Skeletal muscle cell (primary cell): ENCODE measurements around the gene ADORA1.
A peak's percentile ranks its signal among the peaks of the same experiment; 100 is the strongest.

Source experiments
- DNase-seq: peaks from one replicate; pipeline ENCODE4 v3.0.0-alpha.2; 2010; ENCODE audit warnings: low read depth
- H3K4me3 ChIP-seq: 2 replicates; pipeline ENCODE4 v1.5.1; 2011; ENCODE audit warnings: low read depth, mild to moderate bottlenecking, control low read depth, low read length, moderate library complexity

The ADORA1 gene

DNA sequence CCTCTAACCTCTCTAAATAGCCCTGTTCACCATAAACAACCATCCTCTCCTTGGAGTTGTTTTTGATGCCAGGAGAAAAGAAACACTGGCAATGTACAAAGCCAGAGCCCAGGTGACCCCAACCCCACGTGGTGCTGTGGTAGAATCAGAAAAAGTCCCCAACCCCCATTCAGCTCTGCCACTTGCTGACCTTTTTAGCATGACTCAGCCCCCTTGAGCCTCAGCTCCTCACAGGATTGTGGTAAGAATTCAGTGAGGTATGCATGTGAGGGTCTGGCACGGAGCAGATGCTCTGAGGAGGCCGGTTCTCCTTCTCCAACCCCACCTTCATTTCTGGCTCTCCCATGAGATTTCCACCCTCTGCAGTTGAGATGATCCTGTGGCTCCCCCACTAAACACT lies 70.1 kb downstream of the ADORA1 start:
- H3K4me3 ChIP-seq, result no peak overlapping the region
- peak; percentile 80 for DNase-seq

DNA sequence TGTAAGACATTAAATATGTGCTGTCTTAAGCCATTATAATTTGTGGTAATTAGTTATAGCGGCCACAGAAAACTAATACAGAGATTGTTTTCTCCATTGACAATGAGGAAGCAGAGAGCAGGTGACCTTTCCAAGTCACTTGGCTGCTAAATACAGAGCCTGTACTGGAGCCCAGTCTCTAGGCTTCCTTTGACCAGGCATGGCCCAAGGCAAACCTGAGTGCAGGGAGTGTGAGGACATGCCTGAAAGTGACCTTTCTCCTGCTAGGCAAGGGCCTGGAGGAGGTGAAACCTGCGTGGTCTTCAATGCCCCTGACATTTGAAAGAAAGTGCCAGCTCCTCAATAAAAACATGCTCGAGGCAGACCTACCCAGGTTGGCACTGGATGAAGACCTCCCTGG lies 71.5 kb downstream of the ADORA1 start:
- DNase-seq, result no peak
- H3K4me3 ChIP-seq, result no peak overlapping the region

DNA sequence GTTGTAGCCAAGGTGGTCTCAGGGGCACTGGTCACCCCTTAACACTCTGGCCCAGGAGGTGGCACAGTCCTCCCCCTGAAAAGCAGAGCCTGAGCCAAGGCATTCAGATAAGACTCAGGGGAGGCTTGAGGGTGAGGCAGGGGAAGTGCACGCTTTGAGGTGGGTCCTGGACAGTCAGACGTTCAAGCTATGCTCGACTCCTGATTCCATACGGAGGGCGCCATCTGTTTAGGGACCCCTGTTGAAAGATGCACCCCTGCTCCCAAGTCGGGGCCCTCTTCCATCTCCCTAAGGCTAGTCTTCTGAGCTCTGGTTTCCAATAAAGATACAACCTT lies 71.9 kb downstream of the ADORA1 start:
- no peak for DNase-seq
- no peak overlapping the region for H3K4me3 ChIP-seq

DNA sequence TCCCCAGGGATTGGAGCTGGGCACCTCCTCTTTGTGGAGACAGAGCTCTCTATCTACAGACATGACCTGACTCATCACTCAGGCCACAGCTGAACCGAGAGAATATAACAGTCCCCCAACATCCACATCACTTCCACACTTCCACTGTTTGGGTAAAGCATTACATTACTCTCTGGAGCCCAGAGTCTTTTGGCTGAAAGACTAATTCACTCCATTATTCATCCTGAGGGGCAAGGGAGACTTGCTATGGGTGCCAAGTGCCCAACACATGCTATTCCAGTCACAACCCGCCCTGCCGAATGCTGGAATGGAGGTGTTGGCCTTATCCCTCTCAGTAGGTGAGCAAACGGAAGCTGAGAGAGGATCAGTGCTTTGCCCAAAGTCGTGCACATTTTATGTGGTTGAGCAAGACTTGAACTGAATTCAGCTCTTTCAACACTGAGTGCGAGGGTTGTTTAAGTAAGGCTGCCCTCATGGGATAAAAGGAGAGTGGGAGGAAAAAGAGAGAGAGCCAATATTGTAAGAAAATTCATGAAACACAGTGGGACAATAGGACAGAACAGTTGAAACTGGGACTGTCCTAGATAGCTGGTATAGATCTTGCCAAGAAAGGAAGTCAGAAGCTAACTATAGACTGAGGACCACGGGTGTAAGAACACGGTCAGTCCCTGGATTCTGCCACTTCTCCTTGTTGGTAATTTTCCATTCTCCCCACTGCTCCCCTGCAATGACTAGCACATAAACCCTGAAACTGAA lies 72.5 kb downstream of the ADORA1 start:
- no peak overlapping the region for H3K4me3 ChIP-seq
- DNase-seq, result peak; percentile 82

DNA sequence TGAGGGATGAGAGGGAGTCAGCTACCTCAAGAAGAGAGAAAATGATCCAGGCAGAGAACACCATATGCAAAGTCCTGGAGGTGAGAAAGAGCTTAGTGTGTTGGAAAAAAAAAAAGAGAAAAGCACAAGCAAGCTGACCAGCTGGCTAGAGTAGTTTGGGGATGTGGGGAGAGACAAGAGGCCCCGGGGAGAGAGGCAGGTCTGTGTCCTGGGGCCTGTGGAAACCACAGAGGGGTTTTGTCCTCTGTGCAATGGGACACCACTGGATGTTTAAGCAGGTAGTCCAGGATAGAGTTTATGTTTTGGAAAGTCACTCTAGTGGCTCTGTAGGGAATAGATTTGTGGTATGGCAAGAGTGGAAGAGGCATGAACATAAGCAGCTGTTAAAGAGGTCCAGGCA lies 73.4 kb downstream of the ADORA1 start:
- no peak for DNase-seq
- H3K4me3 ChIP-seq, result no peak overlapping the region

DNA sequence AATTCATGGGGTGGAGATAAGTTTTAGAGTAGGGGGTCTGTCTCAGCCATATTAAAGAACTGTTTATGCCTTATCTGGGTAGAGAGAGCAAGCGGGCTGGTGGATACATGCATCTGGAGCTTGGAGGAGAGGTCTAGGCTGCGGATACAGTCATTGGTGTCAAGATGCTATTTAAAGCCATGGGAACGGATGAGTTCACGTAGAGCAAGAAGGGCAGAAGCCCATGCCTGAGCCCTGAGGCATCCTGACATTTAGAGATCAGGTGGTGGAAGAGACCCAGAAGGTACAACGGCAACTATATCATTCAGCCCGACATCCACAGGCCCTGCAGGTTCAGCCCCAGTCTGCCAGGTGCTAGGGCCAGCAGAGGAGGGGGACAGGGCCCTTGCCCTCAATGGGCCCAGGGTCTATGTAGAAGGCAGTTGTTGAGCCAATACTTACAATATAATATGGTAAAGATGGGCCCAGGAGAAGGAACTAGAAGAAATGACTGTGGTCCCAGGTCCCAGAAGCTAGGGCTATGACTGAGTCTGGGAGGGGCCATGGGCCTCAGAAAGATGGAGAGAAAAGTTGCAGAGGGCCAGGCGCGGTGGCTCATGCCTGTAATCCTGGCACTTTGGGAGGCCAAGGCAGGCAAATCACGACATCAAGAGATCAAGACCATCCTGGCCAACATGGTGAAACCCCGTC lies 74.1 kb downstream of the ADORA1 start:
- H3K4me3 ChIP-seq, result no peak overlapping the region
- DNase-seq, result no peak

DNA sequence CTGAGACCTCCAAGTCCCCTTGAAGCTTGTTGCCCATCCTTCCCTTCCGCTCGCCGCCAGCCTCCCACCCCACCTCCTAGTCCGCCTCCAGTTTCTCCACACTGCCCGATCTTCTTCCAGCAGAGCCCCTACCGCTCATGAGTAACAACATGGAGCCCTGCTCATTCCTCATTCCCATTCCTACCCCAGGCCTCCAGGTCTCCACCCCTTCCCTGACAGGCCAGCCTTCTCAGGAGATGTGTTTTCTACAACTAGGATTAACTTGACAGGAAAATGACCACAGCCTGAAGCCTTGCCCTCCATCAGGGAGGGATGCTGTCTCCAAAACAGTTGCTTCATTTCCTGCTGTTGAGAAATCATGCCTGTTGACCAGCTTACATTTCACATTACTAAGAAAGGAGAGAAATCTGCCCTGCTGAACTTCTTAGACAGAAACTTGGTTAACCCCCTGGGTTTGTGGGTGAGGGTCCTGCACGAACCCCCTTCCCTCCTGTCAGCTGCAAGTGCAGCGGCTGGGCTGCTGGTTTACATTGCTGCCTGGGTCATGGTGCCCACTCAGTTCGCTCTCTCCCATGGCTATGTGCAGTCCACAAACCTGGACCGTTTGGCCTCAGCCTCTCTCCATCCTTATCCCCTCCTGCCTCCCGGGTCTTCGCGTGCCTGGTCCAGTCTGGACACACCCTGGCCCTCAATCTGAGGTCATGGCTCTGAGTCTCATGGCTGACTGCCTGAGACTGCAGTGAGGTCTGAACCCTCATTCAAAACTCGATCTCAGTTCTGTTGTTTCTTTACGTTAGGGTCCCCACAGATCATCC lies 75.1 kb downstream of the ADORA1 start:
- no peak overlapping the region for H3K4me3 ChIP-seq
- DNase-seq, result peak; percentile 83

DNA sequence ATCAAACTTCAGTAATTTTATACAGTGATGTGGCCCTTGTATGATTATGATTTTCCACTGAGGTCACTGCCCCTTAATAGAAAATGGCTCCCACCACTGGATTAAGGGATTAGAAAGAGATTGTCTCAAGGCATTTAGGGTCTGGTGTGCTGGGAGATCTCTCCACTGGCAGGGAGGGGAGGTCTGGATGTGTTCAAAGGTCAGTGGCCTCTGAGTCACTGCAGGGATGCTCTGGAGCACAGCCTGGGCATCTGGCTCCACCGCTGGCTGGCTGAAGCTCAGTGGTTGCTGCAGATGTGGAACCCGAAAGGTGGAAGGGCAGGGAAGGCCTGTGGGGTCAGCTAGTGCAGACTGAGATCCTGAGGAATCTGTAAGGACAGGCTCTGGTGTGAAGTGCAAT lies 77.2 kb downstream of the ADORA1 start:
- DNase-seq, result no peak
- no peak overlapping the region for H3K4me3 ChIP-seq

DNA sequence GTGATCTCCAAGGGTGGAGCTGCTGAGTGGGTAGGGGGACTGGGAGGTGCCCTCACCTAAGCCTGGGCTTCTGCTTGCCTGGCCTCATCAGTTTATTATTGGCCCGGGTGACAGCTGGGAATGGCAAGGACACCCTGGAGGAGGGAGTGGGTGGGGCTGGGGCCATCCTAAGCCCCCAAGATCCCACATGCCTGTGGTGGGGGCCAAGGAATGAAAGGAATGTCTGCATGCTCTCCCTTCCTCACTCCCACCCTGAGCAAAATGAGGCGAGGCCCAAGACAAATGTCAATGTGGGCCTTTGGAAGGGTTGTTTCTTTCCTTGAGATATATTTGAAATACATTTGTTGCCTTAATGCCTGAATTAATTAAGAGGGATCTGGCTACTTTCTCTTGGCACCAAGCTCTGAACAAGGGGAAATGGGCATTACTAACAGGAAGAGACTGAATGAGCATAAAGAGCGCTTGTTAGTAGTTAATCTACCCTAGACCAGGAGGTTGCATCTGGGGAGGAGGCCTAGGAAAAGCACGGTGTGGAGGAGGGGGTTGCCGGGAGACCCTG lies 78.7 kb downstream of the ADORA1 start:
- H3K4me3 ChIP-seq, result no peak overlapping the region
- DNase-seq, result peak; percentile 31

DNA sequence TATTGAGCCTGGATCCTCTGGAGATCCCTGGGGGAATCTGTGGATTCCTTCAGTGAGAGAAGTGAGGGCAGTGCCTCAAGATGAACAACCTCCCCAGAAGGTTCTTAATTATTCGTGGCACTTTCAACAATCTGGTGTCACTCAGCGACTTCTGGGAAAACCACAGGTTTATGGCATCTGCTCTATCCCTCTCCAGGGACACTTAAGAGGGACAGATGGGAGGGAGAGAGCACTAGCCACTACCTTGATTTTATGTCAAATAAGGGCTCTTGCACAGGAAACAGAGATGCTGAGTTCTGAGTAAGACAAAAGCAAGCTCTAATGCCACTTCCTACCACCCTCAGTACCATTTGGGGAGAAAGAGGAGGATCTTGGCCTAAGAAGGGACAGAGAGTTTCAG lies 80.2 kb downstream of the ADORA1 start:
- no peak overlapping the region for H3K4me3 ChIP-seq
- DNase-seq, result no peak

DNA sequence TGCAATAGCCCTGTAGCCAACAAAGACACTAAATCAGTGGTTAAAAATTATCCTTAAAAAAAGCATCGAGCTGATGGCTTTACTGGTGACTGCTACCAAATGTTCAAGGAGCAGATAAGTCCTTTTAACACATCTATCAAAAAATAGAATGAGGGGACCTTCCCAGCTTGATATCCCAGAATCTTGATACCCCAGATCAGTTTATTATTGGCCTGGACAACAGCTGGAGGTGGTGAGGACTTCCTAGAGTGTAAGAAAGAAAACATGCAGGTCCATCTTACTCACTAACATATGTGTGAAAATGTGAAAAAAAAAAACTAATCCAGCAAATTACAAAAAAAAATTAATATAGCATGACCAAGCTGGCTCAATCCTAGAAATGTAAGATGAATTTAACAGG lies 80.7 kb downstream of the ADORA1 start:
- H3K4me3 ChIP-seq, result no peak overlapping the region
- no peak for DNase-seq

DNA sequence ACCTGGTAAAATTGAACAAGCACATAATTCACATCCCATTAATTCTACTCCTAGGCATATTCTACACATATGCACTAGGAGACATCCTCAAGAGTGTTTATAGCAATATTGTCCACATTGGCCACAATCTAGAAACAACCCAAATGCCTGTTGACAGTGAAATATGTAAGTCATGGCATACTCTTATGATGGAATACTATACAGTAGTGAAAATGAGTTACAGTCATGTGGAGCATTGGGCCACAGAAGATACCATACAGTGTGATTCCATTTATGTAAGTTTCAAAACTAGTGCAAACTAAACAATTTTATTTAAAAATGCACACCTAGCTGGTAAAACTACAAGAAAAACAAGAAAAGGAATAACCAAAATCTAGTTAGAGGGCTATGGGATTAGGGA lies 82.8 kb downstream of the ADORA1 start:
- no peak for DNase-seq

DNA sequence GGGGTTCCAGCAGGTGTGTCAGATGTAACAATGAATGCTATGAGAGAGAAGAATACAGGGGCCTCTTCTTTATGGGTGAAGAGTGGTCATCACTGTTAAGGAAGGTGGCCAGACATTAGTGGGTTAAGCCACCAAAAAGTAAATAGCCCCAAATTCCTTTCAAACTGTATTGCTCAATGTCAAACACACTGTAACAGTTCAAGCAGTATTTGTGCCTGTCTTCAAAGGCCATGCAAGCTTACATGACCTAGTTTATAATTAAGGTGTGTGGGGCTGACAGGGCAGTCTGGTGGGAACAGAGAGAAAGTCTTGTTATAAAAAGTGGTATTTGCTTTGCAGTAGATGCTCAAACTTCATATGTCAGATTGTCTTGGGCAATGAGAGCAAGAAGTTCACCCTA lies 83.5 kb downstream of the ADORA1 start:
- no peak for DNase-seq
- no peak overlapping the region for H3K4me3 ChIP-seq

More for the DNA sequence above, 82.8 kb downstream of the ADORA1 start:
- no peak overlapping the region for H3K4me3 ChIP-seq

DNA sequence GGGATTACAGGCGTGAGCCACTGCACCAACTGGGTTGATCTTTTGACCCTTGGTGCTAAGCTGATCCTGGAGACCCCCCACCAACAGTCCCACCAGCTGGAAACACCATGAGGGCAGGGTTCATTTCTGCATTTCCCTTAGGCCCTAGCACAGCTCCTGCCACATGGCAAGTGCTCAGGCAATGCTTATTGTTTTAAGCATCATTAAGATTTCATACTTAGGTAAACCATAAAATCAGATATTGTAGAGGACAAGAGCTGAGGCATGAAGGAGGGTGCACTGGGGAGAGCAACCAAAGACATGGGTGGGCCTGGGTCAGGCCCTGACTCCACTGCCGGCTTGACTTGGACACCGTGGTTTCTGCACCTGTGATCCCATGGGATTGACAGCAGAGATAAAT lies 84.3 kb downstream of the ADORA1 start:
- no peak overlapping the region for H3K4me3 ChIP-seq
- DNase-seq, result no peak

DNA sequence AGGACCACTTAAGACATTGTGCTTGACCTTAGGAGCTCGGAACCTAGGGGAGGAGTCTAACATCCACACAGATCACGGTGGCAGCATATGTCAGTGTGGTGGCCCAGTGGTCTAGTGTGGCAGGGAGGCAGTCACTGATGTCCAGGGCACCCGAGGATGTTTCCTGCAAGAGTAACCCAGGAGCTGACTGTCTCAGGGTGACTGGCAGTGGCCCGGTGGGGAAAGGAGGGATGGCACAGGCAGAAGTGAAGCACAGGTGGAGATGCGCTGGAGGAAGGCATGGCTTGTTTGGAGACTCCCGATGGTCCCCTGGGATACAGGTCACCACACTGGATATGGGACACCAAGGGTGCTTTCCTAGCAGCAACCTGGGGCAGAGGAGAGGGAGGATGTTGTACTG lies 85.6 kb downstream of the ADORA1 start:
- H3K4me3 ChIP-seq, result no peak overlapping the region
- DNase-seq, result no peak

DNA sequence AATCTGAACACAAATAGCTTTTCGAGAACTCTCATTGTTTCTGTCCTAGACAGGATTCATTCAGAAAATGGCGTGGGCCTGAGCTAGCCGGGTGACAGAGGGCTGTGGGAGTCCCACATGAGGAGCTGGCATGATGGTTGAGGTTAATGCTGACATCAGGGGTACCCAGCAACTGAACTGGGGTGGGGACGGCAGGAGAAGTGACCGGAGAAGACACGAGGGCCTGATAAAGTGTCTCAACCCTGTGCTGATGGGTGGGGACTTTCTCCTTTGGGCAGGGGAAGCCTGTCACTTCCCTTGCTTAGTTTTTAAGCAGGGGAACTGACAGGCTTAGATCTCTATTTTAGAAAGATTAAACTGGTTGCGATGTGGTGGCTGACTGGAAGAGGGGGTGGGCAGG lies 87.3 kb downstream of the ADORA1 start:
- no peak for DNase-seq
- no peak overlapping the region for H3K4me3 ChIP-seq

DNA sequence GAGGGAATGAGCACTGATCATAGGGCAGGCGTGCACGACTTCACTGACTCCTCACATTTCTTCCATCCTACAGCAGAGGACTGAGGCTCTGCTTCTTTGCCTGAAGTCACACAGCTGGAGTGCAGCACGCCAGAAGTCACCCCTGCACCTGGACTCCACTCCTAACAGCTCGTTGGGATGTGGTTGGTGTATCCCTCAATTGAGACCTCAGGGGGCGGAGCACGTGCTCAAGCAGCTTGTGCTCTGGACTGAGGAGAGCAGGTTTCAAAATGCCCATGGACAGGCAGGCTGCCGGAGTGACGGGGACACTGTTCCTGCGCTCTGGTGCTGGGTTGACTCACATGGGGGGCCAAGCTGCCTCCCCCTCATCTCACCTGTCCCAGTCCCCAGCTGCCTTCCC lies 88.0 kb downstream of the ADORA1 start:
- DNase-seq, result no peak
- H3K4me3 ChIP-seq, result no peak overlapping the region

DNA sequence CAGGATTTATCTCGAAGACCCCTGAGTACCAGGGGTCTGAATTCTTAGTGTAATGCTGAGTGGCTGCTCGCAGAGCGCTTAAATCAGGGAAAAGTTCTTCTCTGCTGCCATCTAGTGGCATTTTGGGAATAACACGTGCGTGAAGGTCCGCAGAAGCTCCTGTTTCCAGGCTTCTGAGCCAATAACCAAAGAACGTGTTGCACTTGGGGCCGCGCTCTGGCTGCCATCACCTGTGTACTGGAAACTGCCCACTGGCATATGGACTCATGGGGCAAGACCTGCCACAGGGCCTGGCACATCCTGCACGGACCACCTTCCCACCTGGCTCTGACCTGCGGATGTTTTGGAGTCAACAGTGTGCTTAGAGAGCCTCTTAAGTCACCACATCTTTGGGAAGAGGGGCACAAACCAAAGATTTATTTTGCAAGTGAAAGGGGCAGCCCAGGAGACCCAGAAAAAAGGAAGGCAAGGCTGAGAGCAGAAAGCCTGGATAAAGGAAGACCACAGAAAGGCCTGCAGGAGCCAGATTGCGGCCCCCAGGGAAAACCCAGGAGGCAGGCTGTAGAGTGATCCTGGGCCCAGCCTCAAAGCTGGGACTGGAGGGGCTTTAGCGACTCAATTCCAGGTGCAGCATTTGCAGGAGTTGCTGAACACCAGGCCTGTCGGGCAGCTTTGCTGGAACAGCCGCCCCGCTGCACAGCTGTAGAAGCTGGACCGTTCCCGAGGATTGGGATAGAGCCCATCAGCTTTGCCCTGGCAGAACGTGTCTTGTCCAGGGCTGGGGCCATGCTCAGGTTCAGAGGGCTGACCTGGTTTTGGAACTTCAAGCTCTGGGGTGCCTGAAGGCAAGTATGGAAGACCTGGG lies 89.0 kb downstream of the ADORA1 start:
- DNase-seq, result no peak
- no peak overlapping the region for H3K4me3 ChIP-seq
